HepG2 (cell line): ENCODE measurements around the gene TH. TPM values are rescaled to one million over a fixed set of nuclear protein-coding genes. Genes with fewer than 3 reads are reported as not detected.
A peak's percentile ranks its signal among the peaks of the same experiment; 100 is the strongest.

ENCODE experiments used
- CAMTA2 ChIP-seq: sonication (generic); formaldehyde crosslinking; IDR thresholded peaks from 2 replicates; pipeline ENCODE4 v1.4.0; 2020; ENCODE audit warnings: mild to moderate bottlenecking, missing genetic modification reagents, borderline replicate concordance
- ELF3 ChIP-seq: IDR thresholded peaks from 2 replicates; pipeline ENCODE4 v1.6.1; 2016; ENCODE audit warnings: missing genetic modification reagents, missing compliant biosample characterization
- GATA4 ChIP-seq: sonication (generic); IDR thresholded peaks from 2 replicates; pipeline ENCODE4 v1.6.1; 2016; ENCODE audit warnings: antibody characterized with exemption, low read depth, borderline replicate concordance
- GFI1 ChIP-seq: sonication (generic); formaldehyde crosslinking; IDR thresholded peaks from 2 replicates; pipeline ENCODE4 v1.5.0; 2020; ENCODE audit warnings: missing genetic modification reagents, mild to moderate bottlenecking, borderline replicate concordance
- KLF15 ChIP-seq: sonication (generic); formaldehyde crosslinking; IDR thresholded peaks from 2 replicates; pipeline ENCODE4 v1.8.1; 2023; ENCODE audit warnings: borderline replicate concordance, mild to moderate bottlenecking, inconsistent platforms, missing genetic modification reagents, mixed read lengths
- POLR2A ChIP-seq, 2 experiments: IDR thresholded peaks; 2 replicates each; pipeline ENCODE4 v1.6.1; 2011; ENCODE audit warnings: low read depth in 2 of 2, low read length in 2 of 2, mild to moderate bottlenecking in 1 of 2, moderate library complexity in 1 of 2; ENCODE audit not compliant: insufficient read depth in 1 of 2
- SUZ12 ChIP-seq: fragments of 150-350 bp; IDR thresholded peaks from 2 replicates; pipeline ENCODE4 v1.6.1; 2014; ENCODE audit warnings: low read depth, low read length
- ZFP37 ChIP-seq: sonication (generic); formaldehyde crosslinking; IDR thresholded peaks from 2 replicates; pipeline ENCODE4 v1.4.0; 2020; ENCODE audit warnings: missing genetic modification reagents, borderline replicate concordance
- ZMAT3 ChIP-seq: sonication (generic); formaldehyde crosslinking; conservative IDR thresholded peaks from 2 replicates; pipeline ENCODE4 v1.7.0; 2021; ENCODE audit warnings: missing genetic modification reagents
- ZNF496 ChIP-seq: sonication (generic); formaldehyde crosslinking; IDR thresholded peaks from 2 replicates; pipeline ENCODE4 v1.8.1; 2023; ENCODE audit warnings: mild to moderate bottlenecking, moderate library complexity, missing genetic modification reagents; ENCODE audit not compliant: insufficient replicate concordance
- ZNF501 ChIP-seq: sonication (generic); formaldehyde crosslinking; IDR thresholded peaks from 2 replicates; pipeline ENCODE4 v1.5.1; 2020; ENCODE audit warnings: mild to moderate bottlenecking, moderate library complexity, missing genetic modification reagents
- ZNF766 ChIP-seq: sonication (generic); formaldehyde crosslinking; IDR thresholded peaks from 2 replicates; pipeline ENCODE4 v1.5.0; 2020; ENCODE audit warnings: missing genetic modification reagents, borderline replicate concordance
- ZNF879 ChIP-seq: sonication (generic); formaldehyde crosslinking; IDR thresholded peaks from 2 replicates; pipeline ENCODE4 v1.8.1; 2023; ENCODE audit warnings: missing genetic modification reagents
- polyA plus RNA-seq, 8 experiments: library from polyadenylated mRNA; depleted of rRNA in 3 of 8; stranded (reverse) in 7 of 8; unstranded in 1 of 8; fragments of >200 nt; fragmentation: Illumina TruSeq in 4 of 8; extraction: Trizol in 4 of 8; gene quantifications; 2 replicates each; pipeline versions ENCODE4 v1.2.1 to v1.2.3, GENCODE V29; 2011 to 2016; ENCODE audit warnings: low read depth in 4 of 8, missing spikeins in 1 of 8, mixed read lengths in 1 of 8; ENCODE audit not compliant: insufficient read depth in 1 of 8
- total RNA-seq, 5 experiments: library from RNA; depleted of rRNA; stranded (reverse); fragments of >200 nt; fragmentation: Illumina TruSeq; extraction: Trizol; gene quantifications; 2 replicates each; pipeline ENCODE4 v1.2.3, GENCODE V29; 2016; ENCODE audit warnings: low read depth in 1 of 5
- TF ChIP-seq, protein P1 (sequence below): sonication (generic); formaldehyde crosslinking; IDR thresholded peaks from 2 replicates; pipeline ENCODE4 v1.5.0; 2020; ENCODE audit warnings: mild to moderate bottlenecking, missing genetic modification reagents
- TF ChIP-seq, protein P2 (sequence below): sonication (generic); formaldehyde crosslinking; IDR thresholded peaks from 2 replicates; pipeline ENCODE4 v1.4.0; 2020; ENCODE audit warnings: mild to moderate bottlenecking, missing genetic modification reagents
- TF ChIP-seq, protein P3 (sequence below): sonication (generic); formaldehyde crosslinking; IDR thresholded peaks from 2 replicates; pipeline ENCODE4 v1.8.1; 2023; ENCODE audit warnings: mild to moderate bottlenecking, moderate library complexity, missing genetic modification reagents

Gene TH
- total and polyA plus RNA-seq, 2 of the 13 experiments (the other 11 are each of a cell fraction or from before 2014, with no cell fraction given) = 0.36 TPM; not detected in 1

DNA sequence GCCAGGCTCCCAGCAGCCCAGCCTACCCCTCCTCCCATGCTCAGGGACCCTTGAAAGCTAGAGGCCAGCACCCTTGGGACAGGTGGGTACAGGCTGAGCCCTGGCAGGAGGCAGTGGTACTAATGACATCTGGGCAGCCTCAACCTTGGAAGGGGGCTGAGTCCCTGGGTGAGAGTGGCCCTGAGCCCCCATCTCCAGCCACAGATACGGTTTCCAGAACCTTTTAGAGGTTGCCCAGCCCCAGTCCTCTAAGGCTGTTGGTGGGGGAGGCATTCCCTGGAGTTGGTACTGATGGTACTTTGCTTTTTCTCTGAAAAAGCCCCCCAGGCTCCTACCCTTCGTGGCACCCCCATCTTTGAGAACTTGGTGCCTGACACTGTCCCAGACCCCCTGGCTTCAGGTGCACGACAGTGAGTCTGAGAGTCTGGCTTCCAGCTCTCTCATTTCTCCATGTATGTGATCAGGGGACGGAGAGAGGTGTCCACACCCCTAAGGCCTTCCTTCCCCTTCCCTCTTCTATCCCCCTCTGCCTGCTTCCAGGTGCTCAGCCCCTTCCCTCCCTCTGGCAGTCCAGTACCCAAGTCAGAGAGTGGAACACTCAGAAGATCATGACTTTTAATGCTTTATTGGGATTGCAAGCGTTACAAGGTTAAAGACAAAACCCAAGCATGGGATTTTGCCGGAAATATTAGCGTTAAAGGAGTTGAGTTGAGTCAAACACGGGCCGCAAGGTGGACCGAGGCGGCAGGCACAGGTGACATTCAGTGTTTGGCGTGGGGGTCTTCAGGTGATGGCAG is 42.9 kb downstream of the TH start (continued):
- TF ChIP-seq, protein P1, sequence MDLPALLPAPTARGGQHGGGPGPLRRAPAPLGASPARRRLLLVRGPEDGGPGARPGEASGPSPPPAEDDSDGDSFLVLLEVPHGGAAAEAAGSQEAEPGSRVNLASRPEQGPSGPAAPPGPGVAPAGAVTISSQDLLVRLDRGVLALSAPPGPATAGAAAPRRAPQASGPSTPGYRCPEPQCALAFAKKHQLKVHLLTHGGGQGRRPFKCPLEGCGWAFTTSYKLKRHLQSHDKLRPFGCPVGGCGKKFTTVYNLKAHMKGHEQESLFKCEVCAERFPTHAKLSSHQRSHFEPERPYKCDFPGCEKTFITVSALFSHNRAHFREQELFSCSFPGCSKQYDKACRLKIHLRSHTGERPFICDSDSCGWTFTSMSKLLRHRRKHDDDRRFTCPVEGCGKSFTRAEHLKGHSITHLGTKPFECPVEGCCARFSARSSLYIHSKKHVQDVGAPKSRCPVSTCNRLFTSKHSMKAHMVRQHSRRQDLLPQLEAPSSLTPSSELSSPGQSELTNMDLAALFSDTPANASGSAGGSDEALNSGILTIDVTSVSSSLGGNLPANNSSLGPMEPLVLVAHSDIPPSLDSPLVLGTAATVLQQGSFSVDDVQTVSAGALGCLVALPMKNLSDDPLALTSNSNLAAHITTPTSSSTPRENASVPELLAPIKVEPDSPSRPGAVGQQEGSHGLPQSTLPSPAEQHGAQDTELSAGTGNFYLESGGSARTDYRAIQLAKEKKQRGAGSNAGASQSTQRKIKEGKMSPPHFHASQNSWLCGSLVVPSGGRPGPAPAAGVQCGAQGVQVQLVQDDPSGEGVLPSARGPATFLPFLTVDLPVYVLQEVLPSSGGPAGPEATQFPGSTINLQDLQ (CRISPR knock-in tag) = peak; percentile 39; the same call in 1 of the 2 replicates
- TF ChIP-seq ZNF501 (no peak; the same call in 1 of the 2 replicates), ZNF496 (CRISPR knock-in tag) (no peak), CAMTA2 (CRISPR knock-in tag) (no peak), ZFP37 (CRISPR knock-in tag) (peak; percentile 26; the same call in 1 of the 2 replicates), KLF15 (no peak), ZNF766 (CRISPR knock-in tag) (peak; percentile 68; the same call in 1 of the 2 replicates), ZMAT3 (CRISPR knock-in tag) (0 out of 2 replicates have a peak, but pooled peaks have one; percentile 39), GATA4 (no peak), SUZ12 (no peak), ELF3 (CRISPR knock-in tag) (no peak; the same call in 1 of the 2 replicates), GFI1 (CRISPR knock-in tag) (peak; percentile 17; the same call in 1 of the 2 replicates), POLR2A (IDR thresholded peaks at IDR 0.05; ENCODE audit: insufficient read depth in 1 of 2, low read depth in 2 of 2, low read length in 2 of 2) (no peak; a peak in 1 of 4 replicates), ZNF879 (CRISPR knock-in tag) (peak; percentile 85; the same call in 1 of the 2 replicates)
- TF ChIP-seq, protein P2, sequence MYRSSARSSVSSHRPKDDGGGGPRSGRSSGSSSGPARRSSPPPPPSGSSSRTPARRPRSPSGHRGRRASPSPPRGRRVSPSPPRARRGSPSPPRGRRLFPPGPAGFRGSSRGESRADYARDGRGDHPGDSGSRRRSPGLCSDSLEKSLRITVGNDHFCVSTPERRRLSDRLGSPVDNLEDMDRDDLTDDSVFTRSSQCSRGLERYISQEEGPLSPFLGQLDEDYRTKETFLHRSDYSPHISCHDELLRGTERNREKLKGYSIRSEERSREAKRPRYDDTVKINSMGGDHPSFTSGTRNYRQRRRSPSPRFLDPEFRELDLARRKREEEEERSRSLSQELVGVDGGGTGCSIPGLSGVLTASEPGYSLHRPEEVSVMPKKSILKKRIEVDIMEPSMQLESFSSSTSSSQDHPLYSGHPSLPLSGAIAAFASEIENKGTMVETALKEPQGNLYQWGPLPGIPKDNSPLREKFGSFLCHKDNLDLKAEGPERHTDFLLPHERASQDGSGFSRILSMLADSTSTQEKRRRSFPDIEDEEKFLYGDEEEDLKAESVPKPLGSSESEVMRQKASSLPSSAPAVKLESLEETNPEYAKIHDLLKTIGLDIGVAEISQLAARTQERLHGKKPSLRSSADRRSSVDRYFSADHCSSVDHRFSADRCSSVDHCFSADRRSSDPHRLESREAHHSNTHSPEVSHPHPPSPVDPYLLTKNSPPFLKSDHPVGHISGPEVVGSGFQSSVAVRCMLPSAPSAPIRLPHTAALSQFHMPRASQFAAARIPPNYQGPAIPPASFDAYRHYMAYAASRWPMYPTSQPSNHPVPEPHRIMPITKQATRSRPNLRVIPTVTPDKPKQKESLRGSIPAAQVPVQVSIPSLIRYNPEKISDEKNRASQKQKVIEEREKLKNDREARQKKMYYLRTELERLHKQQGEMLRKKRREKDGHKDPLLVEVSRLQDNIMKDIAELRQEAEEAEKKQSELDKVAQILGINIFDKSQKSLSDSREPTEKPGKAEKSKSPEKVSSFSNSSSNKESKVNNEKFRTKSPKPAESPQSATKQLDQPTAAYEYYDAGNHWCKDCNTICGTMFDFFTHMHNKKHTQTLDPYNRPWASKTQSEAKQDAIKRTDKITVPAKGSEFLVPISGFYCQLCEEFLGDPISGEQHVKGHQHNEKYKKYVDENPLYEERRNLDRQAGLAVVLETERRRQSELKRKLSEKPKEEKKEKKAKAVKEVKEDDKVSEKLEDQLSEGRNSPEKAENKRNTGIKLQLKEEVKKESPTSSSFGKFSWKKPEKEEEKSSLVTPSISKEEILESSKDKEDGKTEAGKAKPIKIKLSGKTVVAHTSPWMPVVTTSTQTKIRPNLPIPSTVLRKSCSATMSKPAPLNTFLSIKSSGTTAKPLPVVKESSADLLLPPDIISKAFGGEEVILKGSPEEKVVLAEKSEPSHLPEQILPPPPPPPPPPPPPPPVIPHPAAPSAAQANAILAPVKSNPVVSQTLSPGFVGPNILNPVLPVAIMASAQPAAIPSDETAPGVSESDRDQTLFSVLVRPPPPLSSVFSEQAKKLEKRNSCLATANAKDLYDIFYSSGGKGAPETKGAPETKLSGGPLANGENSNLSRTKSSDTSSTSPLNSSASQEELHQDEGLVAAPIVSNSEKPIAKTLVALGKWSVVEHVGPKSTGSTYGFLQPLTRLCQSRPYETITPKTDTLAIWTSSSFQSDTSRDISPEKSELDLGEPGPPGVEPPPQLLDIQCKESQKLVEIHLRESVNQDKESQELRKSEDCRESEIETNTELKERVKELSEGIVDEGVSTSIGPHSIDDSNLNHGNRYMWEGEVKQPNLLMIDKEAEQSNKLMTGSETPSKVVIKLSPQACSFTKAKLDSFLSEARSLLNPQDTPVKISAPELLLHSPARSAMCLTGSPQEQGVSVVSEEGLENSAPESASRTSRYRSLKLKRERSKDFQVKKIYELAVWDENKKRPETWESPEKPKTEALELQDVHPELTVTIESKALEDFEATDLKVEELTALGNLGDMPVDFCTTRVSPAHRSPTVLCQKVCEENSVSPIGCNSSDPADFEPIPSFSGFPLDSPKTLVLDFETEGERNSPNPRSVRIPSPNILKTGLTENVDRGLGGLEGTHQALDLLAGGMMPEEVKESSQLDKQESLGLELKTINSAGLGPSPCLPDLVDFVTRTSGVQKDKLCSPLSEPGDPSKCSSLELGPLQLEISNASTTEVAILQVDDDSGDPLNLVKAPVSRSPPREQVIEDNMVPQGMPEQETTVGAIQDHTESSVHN (CRISPR knock-in tag) = peak; percentile 22; the same call in 1 of the 2 replicates
- TF ChIP-seq, protein P3, sequence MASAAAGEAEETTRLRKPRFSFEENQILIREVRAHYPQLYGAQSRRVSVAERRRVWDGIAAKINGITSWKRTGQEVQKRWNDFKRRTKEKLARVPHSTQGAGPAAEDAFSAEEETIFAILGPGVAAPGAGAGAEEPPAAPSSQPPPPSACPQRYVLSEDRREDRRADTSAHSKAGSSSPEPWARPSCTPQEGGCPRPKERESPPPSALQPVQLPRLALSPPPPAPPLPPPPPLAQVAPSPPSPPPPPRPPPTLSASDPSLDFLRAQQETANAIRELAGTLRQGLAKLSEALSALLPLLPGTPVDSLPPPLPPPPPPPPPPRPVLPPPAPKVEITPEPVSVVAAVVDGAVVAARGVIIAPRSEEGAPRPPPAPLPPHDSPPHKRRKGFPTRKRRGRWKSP (CRISPR knock-in tag) = no peak
